MM.1S (cell line): ENCODE results near the gene MT1B.

Experiments
- EZH2 ChIP-seq: fragments of 300-600 bp; sonication (generic); optimal IDR thresholded peaks from 2 replicates; pipeline ENCODE3; 2017; ENCODE audit warnings: low read depth, mild to moderate bottlenecking, antibody characterized with exemption, low read length, mixed read lengths
- EZH2phosphoT487 ChIP-seq: fragments of 300-600 bp; sonication (generic); IDR thresholded peaks from 2 replicates; pipeline ENCODE4 v1.6.1; 2018; ENCODE audit warnings: antibody characterized with exemption, low read length
- TF ChIP-seq, protein P1 (sequence below): fragments of 300-600 bp; sonication (generic); IDR thresholded peaks from 2 replicates; pipeline ENCODE4 v1.5.1; 2016; ENCODE audit warnings: antibody characterized with exemption, low read length, mixed read lengths

DNA sequence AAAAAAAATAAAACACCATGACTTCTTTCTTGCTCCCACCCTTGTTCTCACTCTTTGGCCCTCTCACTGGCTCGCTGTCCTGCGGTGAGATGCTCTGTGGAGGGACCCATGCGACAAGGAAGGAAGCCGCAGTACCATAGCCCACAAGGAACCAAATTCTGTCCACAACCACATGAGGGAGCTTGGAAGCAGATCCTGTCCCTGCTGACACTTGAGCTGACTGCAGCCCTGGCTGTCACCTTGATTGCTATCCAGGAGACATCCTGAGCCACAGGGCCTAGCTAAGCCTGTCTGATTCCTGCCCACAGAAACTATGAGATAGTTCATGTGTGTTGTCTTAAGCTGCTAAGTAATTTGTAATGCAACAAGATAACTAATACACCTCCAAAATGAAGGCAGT, 48.1 kb upstream of the MT1B start:
- TF ChIP-seq, protein P1, sequence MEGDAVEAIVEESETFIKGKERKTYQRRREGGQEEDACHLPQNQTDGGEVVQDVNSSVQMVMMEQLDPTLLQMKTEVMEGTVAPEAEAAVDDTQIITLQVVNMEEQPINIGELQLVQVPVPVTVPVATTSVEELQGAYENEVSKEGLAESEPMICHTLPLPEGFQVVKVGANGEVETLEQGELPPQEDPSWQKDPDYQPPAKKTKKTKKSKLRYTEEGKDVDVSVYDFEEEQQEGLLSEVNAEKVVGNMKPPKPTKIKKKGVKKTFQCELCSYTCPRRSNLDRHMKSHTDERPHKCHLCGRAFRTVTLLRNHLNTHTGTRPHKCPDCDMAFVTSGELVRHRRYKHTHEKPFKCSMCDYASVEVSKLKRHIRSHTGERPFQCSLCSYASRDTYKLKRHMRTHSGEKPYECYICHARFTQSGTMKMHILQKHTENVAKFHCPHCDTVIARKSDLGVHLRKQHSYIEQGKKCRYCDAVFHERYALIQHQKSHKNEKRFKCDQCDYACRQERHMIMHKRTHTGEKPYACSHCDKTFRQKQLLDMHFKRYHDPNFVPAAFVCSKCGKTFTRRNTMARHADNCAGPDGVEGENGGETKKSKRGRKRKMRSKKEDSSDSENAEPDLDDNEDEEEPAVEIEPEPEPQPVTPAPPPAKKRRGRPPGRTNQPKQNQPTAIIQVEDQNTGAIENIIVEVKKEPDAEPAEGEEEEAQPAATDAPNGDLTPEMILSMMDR = no peak
- TF ChIP-seq EZH2 (no peak), EZH2phosphoT487 (no peak)
